ENCODE measurements around the gene ARSA. TPM values are rescaled to one million over a fixed set of nuclear protein-coding genes. Genes with fewer than 3 reads are reported as not detected.

The ARSA gene
- total RNA-seq, 4 donors from 2014 or later = 33.2 to 51.5 (median 48.0) TPM

DNA sequence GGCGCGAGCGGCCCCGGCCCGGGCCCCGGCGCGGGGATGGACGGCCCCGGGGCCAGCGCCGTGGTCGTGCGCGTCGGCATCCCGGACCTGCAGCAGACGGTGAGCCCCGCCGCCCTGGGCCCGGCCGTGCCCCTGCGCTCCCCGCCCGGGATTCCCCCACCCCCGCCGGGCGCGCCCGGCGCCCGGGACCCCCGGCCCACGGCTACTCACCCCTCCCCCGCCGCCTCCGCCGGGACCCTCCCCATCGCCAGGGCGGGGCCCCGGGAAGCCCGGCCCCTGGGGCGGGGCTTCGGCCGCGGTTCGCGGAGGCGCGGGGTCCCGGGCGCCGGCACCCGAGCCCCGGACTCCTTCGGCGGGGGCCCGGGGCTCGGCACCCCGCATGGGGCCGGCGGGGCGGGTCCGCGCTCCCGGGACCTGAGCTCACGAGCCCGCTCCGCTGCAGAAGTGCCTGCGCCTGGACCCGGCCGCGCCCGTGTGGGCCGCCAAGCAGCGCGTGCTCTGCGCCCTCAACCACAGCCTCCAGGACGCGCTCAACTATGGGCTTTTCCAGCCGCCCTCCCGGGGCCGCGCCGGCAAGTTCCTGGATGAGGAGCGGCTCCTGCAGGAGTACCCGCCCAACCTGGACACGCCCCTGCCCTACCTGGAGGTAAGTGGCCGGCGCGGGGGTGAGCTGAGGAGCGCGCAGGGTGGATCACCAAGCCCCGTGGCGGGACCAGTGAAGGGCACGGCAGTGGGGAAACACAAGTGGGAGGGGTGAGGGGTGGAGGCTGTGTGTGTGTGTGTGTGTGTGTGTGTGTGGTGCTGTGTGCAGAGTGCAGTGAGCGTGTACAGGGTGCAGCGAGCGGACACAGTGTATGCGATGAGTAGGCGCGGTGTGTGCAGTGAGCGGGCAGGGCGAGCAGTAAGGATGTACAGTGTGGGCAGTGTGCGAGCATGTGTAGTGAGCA lies 46.9 kb upstream of the ARSA start:
- no peak for DNase-seq (ENCODE audit: low spot score in 2 of 2)
- Histone ChIP-seq H3K27me3 (peaks cover 2 to 60% of the 10 kb centered on the region in 2 donors), H3K36me3 (no peaks in the 10 kb centered on the region), H3K27ac (no peak overlapping the region), H3K4me1 (peaks cover 0 to 17% (median 10%) of the 10 kb centered on the region in 4 donors), H3K4me3 (peak overlapping the region in 3 of 4 donors; percentile 23 to 53 (median 37)), H3K9me3 (no peaks in the 10 kb centered on the region)
- TF ChIP-seq EP300 (IDR thresholded peaks at IDR 0.05) (no peak), POLR2A (IDR thresholded peaks at IDR 0.05) (no peak)
- TF ChIP-seq, protein P1, sequence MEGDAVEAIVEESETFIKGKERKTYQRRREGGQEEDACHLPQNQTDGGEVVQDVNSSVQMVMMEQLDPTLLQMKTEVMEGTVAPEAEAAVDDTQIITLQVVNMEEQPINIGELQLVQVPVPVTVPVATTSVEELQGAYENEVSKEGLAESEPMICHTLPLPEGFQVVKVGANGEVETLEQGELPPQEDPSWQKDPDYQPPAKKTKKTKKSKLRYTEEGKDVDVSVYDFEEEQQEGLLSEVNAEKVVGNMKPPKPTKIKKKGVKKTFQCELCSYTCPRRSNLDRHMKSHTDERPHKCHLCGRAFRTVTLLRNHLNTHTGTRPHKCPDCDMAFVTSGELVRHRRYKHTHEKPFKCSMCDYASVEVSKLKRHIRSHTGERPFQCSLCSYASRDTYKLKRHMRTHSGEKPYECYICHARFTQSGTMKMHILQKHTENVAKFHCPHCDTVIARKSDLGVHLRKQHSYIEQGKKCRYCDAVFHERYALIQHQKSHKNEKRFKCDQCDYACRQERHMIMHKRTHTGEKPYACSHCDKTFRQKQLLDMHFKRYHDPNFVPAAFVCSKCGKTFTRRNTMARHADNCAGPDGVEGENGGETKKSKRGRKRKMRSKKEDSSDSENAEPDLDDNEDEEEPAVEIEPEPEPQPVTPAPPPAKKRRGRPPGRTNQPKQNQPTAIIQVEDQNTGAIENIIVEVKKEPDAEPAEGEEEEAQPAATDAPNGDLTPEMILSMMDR (IDR thresholded peaks at IDR 0.05) = no peak
- WGBS, 2 donors = 22 to 27% methylated on average over 20 of the region's 105 CpGs

DNA sequence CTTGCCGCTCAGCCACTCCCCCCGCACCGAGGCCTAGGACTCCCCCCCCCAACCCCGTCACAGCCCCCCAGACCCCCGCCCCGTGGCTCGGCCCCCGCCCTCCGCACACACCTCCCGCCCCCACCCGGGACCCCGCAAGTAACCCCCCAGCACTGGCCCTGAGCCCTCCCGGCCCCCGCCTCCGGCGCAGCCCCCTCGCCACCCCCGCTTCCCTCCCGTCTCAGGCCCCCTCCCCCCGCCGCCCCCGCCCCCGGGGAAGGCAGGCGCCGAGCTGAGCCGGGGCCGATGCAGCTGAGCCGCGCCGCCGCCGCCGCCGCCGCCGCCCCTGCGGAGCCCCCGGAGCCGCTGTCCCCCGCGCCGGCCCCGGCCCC lies 46.2 kb upstream of the ARSA start:
- Histone ChIP-seq H3K4me1 (peaks cover 0 to 17% (median 10%) of the 10 kb centered on the region in 4 donors), H3K27me3 (peaks cover 2 to 63% of the 10 kb centered on the region in 2 donors), H3K4me3 (peak overlapping the region; percentile 19 to 53 (median 32)), H3K36me3 (no peaks in the 10 kb centered on the region), H3K9me3 (no peaks in the 10 kb centered on the region), H3K27ac (peak overlapping the region in 1 of 4 donors; percentile 50)
- TF ChIP-seq, protein P1 (IDR thresholded peaks at IDR 0.05) = no peak
- TF ChIP-seq POLR2A (IDR thresholded peaks at IDR 0.05) (no peak), EP300 (IDR thresholded peaks at IDR 0.05) (no peak)
- WGBS, 2 donors = 0 to 2% methylated on average over 4 to 7 of the region's 43 CpGs
- DNase-seq (ENCODE audit: low spot score in 2 of 2) = no peak

DNA sequence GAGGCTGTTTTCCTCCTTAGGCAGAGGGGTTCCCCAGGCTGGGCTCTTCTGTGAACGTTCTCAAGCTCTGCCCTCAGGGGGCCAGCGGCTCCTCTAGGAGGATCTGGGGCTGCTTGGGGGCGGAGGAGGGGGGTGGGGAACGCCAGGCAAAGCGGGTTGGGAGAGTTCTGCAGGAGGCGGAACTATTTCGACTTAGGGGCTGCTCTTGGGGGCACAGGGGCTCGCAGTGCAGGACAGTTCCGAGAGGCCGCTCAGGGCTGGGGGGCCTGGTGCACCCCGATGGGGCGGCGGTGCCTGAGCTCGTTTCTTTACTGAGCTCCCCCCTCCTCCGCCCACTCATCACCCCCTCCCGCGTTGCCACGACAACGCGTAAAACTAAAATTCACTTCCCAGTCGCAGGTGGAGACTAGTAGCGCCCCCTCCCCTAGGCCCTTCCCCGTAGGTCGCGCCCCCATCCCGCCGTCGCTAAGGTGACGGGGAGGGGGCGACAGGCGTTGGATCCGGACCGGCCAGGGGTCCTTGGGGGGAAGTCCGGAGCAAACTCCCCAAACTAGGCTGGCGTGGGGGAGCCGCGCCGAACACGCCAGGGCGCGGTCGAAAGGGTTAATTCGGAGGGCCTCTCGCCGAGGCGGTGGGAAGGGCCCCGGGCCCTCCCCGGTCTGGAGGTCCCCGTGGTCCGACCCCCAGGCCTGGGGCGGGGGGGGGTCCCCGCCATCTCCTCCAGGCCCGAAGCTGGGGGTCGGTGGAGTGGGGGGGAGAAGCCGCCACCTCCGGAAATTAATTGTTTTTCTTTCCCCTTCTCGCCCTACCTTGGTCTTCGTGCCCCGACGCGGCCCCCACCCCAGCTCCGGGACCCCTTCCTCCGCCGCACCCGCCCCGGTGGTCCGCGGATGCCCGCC lies 45.5 kb upstream of the ARSA start:
- peaks cover 2 to 63% of the 10 kb centered on the region in 2 donors for H3K27me3 ChIP-seq
- TF ChIP-seq, protein P1 (IDR thresholded peaks at IDR 0.05) = no peak
- no peak for TF ChIP-seq POLR2A (IDR thresholded peaks at IDR 0.05)
- TF ChIP-seq EP300 (IDR thresholded peaks at IDR 0.05) = no peak
- 3 to 4% methylated on average over 53 to 56 of the region's 69 CpGs for WGBS, 2 donors
- peak overlapping the region in 2 of 4 donors; percentile 23 to 50 for H3K27ac ChIP-seq
- H3K36me3 ChIP-seq = no peaks in the 10 kb centered on the region
- peaks cover 0 to 17% (median 10%) of the 10 kb centered on the region in 4 donors for H3K4me1 ChIP-seq
- H3K9me3 ChIP-seq = no peaks in the 10 kb centered on the region
- DNase-seq (ENCODE audit: low spot score in 2 of 2) = no peak
- peak overlapping the region; percentile 19 to 53 (median 32) for H3K4me3 ChIP-seq

DNA sequence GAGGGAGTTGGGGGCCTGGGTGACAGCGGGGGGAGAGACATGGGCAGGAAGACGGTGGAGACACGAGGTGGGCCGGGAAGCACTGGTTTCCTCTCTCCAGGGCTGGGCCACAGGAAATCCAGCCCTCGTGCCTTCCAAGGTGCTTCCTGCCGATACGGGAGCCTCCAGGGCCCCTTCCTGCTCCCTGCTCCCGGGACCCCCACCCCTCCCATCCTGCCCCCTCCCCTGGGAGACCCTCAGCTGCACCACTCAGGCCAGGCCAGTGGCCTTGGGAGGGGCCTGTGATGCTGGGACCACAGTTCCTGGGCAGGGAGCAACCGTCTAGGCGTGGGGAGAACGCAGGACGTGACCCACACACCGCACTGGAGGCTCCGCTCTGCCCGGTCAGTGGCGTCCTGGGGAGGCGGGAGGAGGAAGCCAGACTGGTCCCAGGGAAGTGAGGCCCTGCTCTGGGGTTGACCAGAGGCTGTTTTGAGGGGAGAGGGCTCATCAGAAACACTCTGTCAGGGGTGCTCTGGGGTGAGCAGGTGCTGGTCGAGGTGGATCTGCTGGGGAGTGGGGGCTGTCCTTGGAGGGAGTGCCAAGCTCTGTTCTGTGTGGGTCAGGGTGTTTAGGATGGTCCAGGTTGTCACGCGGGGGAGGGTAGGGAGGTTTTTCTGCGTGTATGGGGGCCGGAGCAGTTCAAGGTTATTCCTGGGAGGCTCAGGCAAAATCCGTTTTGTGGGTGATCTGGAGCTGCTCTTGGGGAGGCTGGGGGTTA lies 44.7 kb upstream of the ARSA start, which contains the start of gene SHANK3:
SHANK3 (plus strand) TSS at position 353 of the 760 bp plus-strand sequence.
- WGBS, 2 donors = 52 to 53% methylated on average over 23 of the region's 23 CpGs
- peaks cover 0 to 17% (median 10%) of the 10 kb centered on the region in 4 donors for H3K4me1 ChIP-seq
- DNase-seq (ENCODE audit: low spot score in 2 of 2) = no peak
- H3K36me3 ChIP-seq = no peaks in the 10 kb centered on the region
- peak; percentile 44 to 61 for TF ChIP-seq EP300 (IDR thresholded peaks at IDR 0.05)
- TF ChIP-seq, protein P1 (IDR thresholded peaks at IDR 0.05) = no peak
- H3K9me3 ChIP-seq = no peaks in the 10 kb centered on the region
- peaks cover 2 to 63% of the 10 kb centered on the region in 2 donors for H3K27me3 ChIP-seq
- peak within 1 kb of the TSS; percentile 19 to 53 (median 32) for H3K4me3 ChIP-seq
- H3K27ac ChIP-seq = peak within 1 kb of the TSS in 2 of 4 donors; percentile 23 to 50
